ENCODE data around the gene OSBP2.

GRCh38 chr22:30743257-30744020 is 48.8 kb downstream of the OSBP2 start:
- TF ChIP-seq CTCF (IDR thresholded peaks at IDR 0.05) (no peak), POLR2A (IDR thresholded peaks at IDR 0.05) (no peak)
